Vagina (tissue), 2 donors: Measurements from ENCODE around the gene ZMIZ1.

ENCODE experiments used
- CTCF ChIP-seq, 3 experiments: fragments of 450-650 bp in 2 of 3; fragments of 200-600 bp in 1 of 3; sonication (generic) in 1 of 3; IDR thresholded peaks; one replicate each; pipeline ENCODE4 v1.5.1; 2017 to 2019; ENCODE audit warnings: antibody characterized with exemption in 3 of 3, mild to moderate bottlenecking in 2 of 3, moderate library complexity in 2 of 3
- POLR2AphosphoS5 ChIP-seq, 2 donors: sonication (generic); formaldehyde crosslinking; IDR thresholded peaks; one replicate each; pipeline ENCODE4 v1.9.0; 2017; ENCODE audit warnings: antibody characterized with exemption in 2 of 2, mild to moderate bottlenecking in 2 of 2, low read depth in 1 of 2; ENCODE audit not compliant: insufficient read depth in 1 of 2

- TF ChIP-seq CTCF (IDR thresholded peaks at IDR 0.05) = no peak
- TF ChIP-seq POLR2AphosphoS5 (IDR thresholded peaks at IDR 0.05; ENCODE audit: insufficient read depth in 1 of 2, low read depth in 1 of 2) = no peak
These were observed 4.4 kb downstream of the ZMIZ1 start for GRCh38 chr10:79072994-79073645.
